Measurements from ENCODE around the gene ATG16L2. TPM values are rescaled to one million over a fixed set of nuclear protein-coding genes. Genes with fewer than 3 reads are reported as not detected.
"Not testable (repeated sequence)": the region's sequence is repeated elsewhere in the genome, so short reads cannot be mapped to it uniquely, and the experiment has no call there.

Gene ATG16L2
- polyA plus RNA-seq, 2 of the 4 experiments (the other 2 are of a cell fraction), result 6.1 to 6.3 TPM

- FAIRE-seq, result no peak
- no peak for TF ChIP-seq ZNF302 (CRISPR knock-in tag; IDR thresholded peaks at IDR 0.05)
- Histone ChIP-seq H3K27ac (peak overlapping the region in 1 of 2 experiments; percentile 16; a peak in 1 of 6 replicates), H3K4me2 (no peak overlapping the region), H3K4me3 (no peak overlapping the region), H3K9me3 (no peaks in the 10 kb centered on the region), H3K4me1 (peaks cover 31% of the 10 kb centered on the region)
- ChIA-PET CTCF (interaction anchor here (1.0 to 1.2 kb wide), 2 partner anchors 8 to 80 kb away, joined by 3 read pairs; no protein-coding TSS in a partner anchor), POLR2A (no interaction called here)
- no peak for ATAC-seq
- WGBS (ENCODE audit: missing lambda C conversion rate), result 83% methylated on average over 6 of the region's 6 CpGs
- DNase-seq (ENCODE audit: low read depth in 1 of 2, low spot score in 1 of 2), result no peak
These were observed 9.0 kb upstream of the ATG16L2 start for GRCh38 chr11:72805216-72805615.

GRCh38 chr11:72806378-72806777, 7.8 kb upstream of the ATG16L2 start:
- ATAC-seq; POLR2A ChIA-PET; DNase-seq (ENCODE audit: low read depth in 1 of 2, low spot score in 1 of 2); H3K4me3 ChIP-seq; H3K9me3 ChIP-seq; CTCF ChIA-PET; FAIRE-seq: not testable (repeated sequence)
- H3K27ac ChIP-seq, result peak overlapping the region; percentile 80 to 89
- peak overlapping the region; percentile 57; the same call in 2 of the 3 replicates for H3K4me2 ChIP-seq
- peaks cover 31% of the 10 kb centered on the region for H3K4me1 ChIP-seq
- 100% methylated on average over 1 of the region's 1 CpG for WGBS (ENCODE audit: missing lambda C conversion rate)

GRCh38 chr11:72807021-72807693, 7.1 kb upstream of the ATG16L2 start:
- FAIRE-seq, result no peak
- Histone ChIP-seq H3K9me3 (no peaks in the 10 kb centered on the region), H3K4me1 (peaks cover 37% of the 10 kb centered on the region), H3K27ac (peak overlapping the region; percentile 80 to 89), H3K4me2 (peak overlapping the region; percentile 57), H3K4me3 (no peak overlapping the region)
- CTCF ChIA-PET, result interaction anchor here (0.6 to 1.5 kb wide), 8 partner anchors 13 to 236 kb away, joined by 3 to 7 read pairs (median 4); partner anchors contain the start of gene STARD10
- WGBS (ENCODE audit: missing lambda C conversion rate), result 7% methylated on average over 5 of the region's 5 CpGs
- DNase-seq (ENCODE audit: low read depth in 1 of 2, low spot score in 1 of 2), result peak in 1 of 2 experiments; percentile 86
- POLR2A ChIA-PET, result interaction anchor here (0.6 kb wide), 1 partner anchor 168 kb away, joined by 4 read pairs; no protein-coding TSS in a partner anchor
- peak; percentile 83 to 84 for ATAC-seq
- TF ChIP-seq CTCF (IDR thresholded peaks at IDR 0.05) (no peak), HEYL (CRISPR knock-in tag; IDR thresholded peaks at IDR 0.05) (no peak), SMC3 (IDR thresholded peaks at IDR 0.05) (no peak), REST (IDR thresholded peaks at IDR 0.05) (no peak), HOXB13 (CRISPR knock-in tag; IDR thresholded peaks at IDR 0.05; ENCODE audit: low read depth) (no peak), FOXS1 (CRISPR knock-in tag; IDR thresholded peaks at IDR 0.05) (no peak), JUNB (IDR thresholded peaks at IDR 0.05) (peak; percentile 26; the same call in 1 of the 2 replicates), JUN (IDR thresholded peaks at IDR 0.05) (peak; percentile 61 to 78; a peak in 4 of 5 replicates), FOSB (CRISPR knock-in tag; IDR thresholded peaks at IDR 0.05) (no peak), ATOH8 (CRISPR knock-in tag; IDR thresholded peaks at IDR 0.05; ENCODE audit: low read depth) (no peak), BCL3 (IDR thresholded peaks at IDR 0.05) (peak; percentile 65; the same call in 1 of the 3 replicates), POLR2A (IDR thresholded peaks at IDR 0.05; ENCODE audit: low read length) (no peak), CHD2 (IDR thresholded peaks at IDR 0.05; ENCODE audit: low read length, partially characterized antibody) (no peak), ZSCAN20 (CRISPR knock-in tag; IDR thresholded peaks at IDR 0.05) (no peak), HOXA7 (CRISPR knock-in tag; IDR thresholded peaks at IDR 0.05) (no peak), TFCP2L1 (CRISPR knock-in tag; IDR thresholded peaks at IDR 0.05) (no peak), HDAC2 (IDR thresholded peaks at IDR 0.05) (no peak), RNF2 (IDR thresholded peaks at IDR 0.05; ENCODE audit: borderline replicate concordance, low read depth) (no peak), KDM5A (IDR thresholded peaks at IDR 0.05) (no peak), ELK1 (IDR thresholded peaks at IDR 0.05; ENCODE audit: low read depth, low read length) (no peak), PBX3 (IDR thresholded peaks at IDR 0.05) (no peak), MAFK (IDR thresholded peaks at IDR 0.05; ENCODE audit: partially characterized antibody) (peak; percentile 91)

Data from A549 (cell line).